ENCODE measurements around the gene SPRN.
"Not testable (repeated sequence)": the region's sequence is repeated elsewhere in the genome, so short reads cannot be mapped to it uniquely, and the experiment has no call there.

Gene SPRN

GRCh38 chr10:133440633-133441285 lies 16.3 kb upstream of the SPRN start:
- DNase-seq (ENCODE audit: low spot score) = no peak

GRCh38 chr10:133439517-133440461 lies 15.4 kb upstream of the SPRN start:
- DNase-seq (ENCODE audit: low spot score) = no peak

GRCh38 chr10:133438711-133439273 lies 14.4 kb upstream of the SPRN start:
- peak; percentile 71 for DNase-seq (ENCODE audit: low spot score)

- not testable (repeated sequence) for DNase-seq (ENCODE audit: low spot score)
Observed at GRCh38 chr10:133432789-133433188, 8.4 kb upstream of the SPRN start.

DNA sequence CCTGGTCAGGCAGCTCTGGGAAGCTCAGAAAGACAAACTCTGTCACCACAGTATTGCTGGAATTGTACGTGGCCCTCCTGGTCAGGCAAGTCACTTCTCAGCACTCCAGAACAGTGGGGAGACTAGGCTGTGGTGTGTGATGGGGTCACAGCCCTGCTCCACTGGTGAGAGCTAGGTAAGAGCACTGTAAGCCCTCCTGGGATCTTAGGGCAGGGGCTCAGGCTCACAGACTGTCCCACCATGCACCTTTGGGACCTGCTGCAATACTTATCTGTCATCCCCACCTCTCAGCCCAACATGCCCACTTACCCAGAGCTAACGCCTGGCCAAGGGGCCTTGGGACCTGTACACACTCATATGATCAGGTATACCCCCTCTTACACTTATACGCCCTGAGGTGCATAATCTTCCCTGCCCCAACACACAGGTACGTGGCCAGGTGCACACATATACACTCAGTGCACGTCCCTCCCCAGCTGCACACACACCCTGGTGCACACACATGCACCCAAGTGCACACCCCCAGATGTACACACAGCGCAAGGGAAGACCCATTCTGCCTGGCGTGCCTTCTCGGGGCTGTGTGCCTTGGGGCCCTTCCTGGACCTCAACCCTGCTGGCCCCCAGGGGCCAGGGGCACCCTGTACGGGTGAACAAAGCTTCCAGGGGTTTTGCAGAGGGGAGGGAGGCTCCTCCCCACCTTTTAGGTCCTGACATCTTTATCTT lies 7.6 kb upstream of the SPRN start:
- DNase-seq (ENCODE audit: low spot score) = not testable (repeated sequence)

DNA sequence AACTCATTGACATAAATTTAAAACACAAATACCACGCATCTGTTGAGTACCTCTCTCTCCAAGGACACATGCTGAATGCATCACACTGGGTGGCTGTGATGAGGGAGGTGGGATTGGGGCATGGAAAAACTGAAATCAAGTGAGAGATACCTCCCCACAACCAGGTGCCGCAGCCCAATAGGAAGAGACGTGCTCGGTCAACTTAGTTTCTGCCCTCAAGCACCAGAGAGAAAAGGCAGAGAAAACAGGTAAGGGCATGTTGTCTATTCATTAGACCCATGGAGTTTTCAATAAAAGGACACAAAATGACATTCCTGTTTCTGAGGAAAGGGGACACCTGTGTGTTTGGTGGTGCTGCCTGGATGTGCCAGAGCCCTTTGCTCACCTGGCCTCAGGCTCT lies 5.1 kb upstream of the SPRN start:
- DNase-seq (ENCODE audit: low spot score) = not testable (repeated sequence)

GRCh38 chr10:133424102-133424501 lies 323 bp downstream of the SPRN start:
- not testable (repeated sequence) for DNase-seq (ENCODE audit: low spot score)

DNA sequence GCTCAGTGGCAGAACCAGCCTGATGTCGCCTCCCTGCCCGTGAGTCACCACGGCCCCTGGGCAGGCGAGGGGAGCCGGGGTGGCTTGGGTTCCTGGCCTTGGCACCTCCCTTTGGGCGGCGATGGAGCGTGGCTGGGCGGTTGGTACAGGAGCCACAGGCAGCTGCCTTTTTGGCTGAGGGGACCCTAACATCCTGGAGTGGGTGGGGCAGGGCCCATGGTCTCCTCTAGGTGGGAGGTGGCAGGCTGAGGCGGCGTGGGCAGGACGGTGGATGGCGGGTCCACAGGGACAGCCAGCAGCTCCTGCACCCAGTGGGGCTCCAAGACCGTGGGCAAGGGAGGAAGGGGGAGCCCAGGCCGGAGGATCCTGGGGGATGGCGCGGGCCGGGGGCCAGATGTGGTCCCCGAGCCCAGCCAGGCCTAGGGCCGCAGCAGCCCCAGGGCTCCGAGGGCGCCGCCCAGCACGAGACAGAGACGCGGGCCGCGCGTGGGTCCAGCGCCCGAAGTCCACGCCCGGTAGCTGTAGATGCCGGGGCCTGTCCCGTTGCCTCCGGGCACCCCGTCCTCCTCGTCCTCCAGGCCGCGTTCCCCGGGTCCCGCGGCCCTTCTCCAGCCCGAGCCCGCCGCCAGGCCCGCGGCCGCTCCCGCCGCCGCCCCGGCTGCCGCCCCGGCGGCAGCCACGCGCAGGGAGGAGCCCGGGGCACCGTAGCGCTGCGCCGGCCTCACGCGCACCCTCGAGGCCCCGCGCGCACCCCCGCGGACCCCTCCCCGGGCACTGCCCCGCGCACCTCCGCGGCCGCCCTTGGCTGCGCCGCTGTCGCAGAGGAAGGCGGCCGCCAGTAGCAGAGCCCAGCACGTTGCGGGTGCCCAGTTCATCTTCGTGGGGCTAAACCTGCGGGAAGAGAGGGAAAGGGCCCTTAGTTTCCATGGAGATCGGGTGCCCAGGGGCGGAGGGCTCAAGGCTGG lies 1.3 kb downstream of the SPRN start:
- DNase-seq (ENCODE audit: low spot score) = no peak

GRCh38 chr10:133422223-133422806 lies 2.1 kb downstream of the SPRN start:
- DNase-seq (ENCODE audit: low spot score) = no peak

DNA sequence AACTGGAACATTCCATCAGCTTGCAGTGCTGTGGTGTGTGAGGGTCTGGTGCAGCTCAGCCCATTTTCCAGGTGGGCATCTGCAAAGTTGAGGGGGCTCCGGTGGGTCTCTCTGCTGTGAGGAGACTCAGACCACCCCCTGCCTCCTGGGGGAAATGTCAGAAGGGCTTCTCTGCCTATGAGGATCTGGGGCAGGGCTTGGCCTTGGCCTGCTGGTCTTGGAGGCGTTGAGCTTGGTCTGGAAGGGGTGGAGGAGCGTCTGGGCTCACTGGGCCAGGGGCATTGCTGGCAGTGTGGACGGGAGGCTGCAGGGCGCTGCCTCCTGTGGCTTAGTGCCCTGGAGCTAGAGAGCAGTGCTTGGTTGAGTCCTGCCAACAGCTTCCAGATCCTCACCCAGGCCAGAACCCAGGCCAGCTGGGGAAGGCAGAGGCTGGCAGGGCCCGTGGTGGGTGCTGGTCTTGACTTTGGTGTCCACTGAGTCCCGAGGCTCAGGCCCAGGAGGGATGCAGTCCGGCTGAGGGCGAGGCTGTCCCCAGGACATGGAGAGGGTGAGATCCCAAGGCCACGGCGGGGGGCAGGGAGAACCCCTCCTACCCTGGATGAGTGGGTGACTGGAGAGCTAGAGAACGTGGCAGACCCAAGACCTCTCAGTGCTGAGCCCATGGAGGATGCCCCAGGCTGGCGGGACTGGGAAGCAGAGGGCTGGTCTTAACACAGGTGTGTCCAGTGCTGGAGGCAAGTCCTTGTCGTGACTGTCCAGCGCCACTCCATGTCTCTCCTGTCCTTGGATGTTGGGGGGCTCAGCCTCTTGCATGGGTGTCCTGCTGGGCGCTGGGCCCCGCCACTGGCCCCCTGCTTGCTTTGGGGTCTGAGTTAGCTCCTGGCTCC lies 2.8 kb downstream of the SPRN start:
- no peak for DNase-seq (ENCODE audit: low spot score)

- no peak for DNase-seq (ENCODE audit: low spot score)
Observed at GRCh38 chr10:133420579-133420978, 3.8 kb downstream of the SPRN start.

DNA sequence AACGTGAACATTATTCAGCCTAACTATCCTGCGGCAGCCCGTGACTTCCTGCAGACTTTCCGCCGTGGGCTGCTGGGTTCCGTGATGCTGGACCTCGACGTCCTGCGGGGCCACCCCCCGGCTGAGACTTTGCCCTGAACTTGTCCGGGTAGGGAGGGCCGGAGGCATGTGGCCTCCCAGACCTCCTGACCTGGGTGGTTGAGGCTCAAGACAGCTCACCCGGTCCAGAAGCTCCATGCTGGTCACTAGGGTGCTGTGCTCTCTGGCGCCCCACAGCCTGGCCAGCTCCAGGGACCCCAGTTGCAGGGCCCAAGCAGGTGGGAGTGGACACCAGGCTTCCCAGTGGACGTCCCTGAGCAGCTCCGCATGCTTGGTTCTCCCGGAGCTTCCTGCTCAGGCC lies 4.4 kb downstream of the SPRN start:
- no peak for DNase-seq (ENCODE audit: low spot score)

DNA sequence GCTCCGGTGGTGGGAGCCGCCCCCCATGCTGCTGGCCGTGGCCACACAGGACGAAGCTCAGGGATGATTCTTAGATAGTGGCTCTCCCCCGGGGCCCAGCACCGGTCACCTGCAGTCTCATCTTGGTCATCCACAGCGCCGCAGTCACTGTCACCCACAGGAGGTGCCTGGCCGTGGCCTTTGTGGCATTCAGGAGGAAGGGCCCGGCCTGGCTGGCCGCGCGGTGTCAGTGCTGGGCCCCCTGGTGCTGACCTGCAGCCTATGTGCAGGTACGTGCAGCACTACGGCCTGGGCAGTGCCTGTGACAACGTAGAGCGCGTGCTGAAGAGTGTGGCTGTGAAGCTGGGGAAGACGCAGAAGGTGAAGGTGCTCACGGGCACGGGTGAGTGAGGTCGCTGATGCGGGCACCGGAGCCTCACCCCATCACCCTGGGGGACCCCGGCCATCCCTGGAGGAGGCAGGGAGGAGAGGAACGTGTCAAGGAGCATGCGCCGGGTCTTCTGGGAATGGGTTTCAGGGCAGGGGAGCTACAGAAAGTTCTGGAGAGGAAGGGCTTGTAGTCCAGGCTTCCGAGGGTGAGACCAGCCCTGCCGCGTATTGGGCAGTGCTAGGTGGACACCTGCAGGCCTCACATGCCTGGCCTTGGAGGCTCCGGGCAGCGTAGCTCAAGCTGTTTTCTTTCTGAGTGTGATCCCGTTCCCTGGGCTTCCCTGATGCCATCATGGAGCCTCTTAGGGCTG lies 5.0 kb downstream of the SPRN start:
- DNase-seq (ENCODE audit: low spot score) = no peak

GRCh38 chr10:133418289-133418993 lies 6.0 kb downstream of the SPRN start:
- DNase-seq (ENCODE audit: low spot score) = no peak

GRCh38 chr10:133415752-133416151 lies 8.7 kb downstream of the SPRN start:
- no peak for DNase-seq (ENCODE audit: low spot score)

- DNase-seq (ENCODE audit: low spot score) = not testable (repeated sequence)
Observed at GRCh38 chr10:133414401-133414800, 10.0 kb downstream of the SPRN start.

GRCh38 chr10:133412381-133412711 lies 12.1 kb downstream of the SPRN start:
- no peak for DNase-seq (ENCODE audit: low spot score)
